Loucy (cell line): ENCODE measurements around the gene VWF.

ENCODE experiments used
- CTCF ChIP-seq: fragments of 200-600 bp; sonication (generic); conservative IDR thresholded peaks from 2 replicates; pipeline ENCODE4 v1.5.1; 2014; ENCODE audit warnings: mild to moderate bottlenecking, antibody characterized with exemption, low read length
- EZH2phosphoT487 ChIP-seq: fragments of 200-600 bp; IDR thresholded peaks from 2 replicates; pipeline ENCODE4 v1.6.1; 2018; ENCODE audit warnings: antibody characterized with exemption, mild to moderate bottlenecking, moderate library complexity, borderline replicate concordance

GRCh38 chr12:6032726-6033125, 91.7 kb downstream of the VWF start:
- TF ChIP-seq CTCF (no peak), EZH2phosphoT487 (no peak)
